Gastrocnemius medialis (tissue), 4 donors: ENCODE data around the gene ANKRD7. TPM values are rescaled to one million over a fixed set of nuclear protein-coding genes. Genes with fewer than 3 reads are reported as not detected.

Experiments
- ATAC-seq, 2 donors: fragments of 150-250 bp; one replicate each; pipeline ENCODE4 v1.9.1; 2016
- DNase-seq, 2 donors: peaks; one replicate each; pipeline ENCODE4 v3.0.0-alpha.2; 2019
- H3K27ac ChIP-seq, 4 donors: fragments of 200-600 bp; sonication (generic); 1 replicate in 1 of 4; 2 replicates in 3 of 4; pipeline ENCODE4 v1.5.1; 2016 to 2018; ENCODE audit warnings: mild to moderate bottlenecking in 2 of 4, moderate library complexity in 1 of 4
- H3K27me3 ChIP-seq, 3 donors: fragments of 200-600 bp; sonication (generic) in 2 of 3; 1 replicate in 1 of 3; 2 replicates in 2 of 3; pipeline versions ENCODE4 v1.5.1 to v1.6.0; 2016 to 2019; ENCODE audit warnings: mild to moderate bottlenecking in 1 of 3, moderate library complexity in 1 of 3
- H3K36me3 ChIP-seq, 2 donors: fragments of 200-600 bp; sonication (generic) in 1 of 2; one replicate each; pipeline ENCODE4 v1.5.1; 2017 to 2018
- H3K4me1 ChIP-seq, 2 donors: fragments of 200-600 bp; sonication (generic) in 1 of 2; one replicate each; pipeline ENCODE4 v1.5.1; 2016 to 2017; ENCODE audit warnings: mild to moderate bottlenecking in 2 of 2
- H3K4me3 ChIP-seq, 4 donors: fragments of 200-600 bp; sonication (generic) in 3 of 4; 1 replicate in 1 of 4; 2 replicates in 3 of 4; pipeline ENCODE4 v1.5.1; 2016 to 2019; ENCODE audit warnings: mild to moderate bottlenecking in 2 of 4
- H3K9me3 ChIP-seq, 3 donors: fragments of 200-600 bp; sonication (generic) in 2 of 3; 1 replicate in 1 of 3; 2 replicates in 2 of 3; pipeline ENCODE4 v1.5.1; 2016 to 2019
- CTCF ChIP-seq, 5 experiments: fragments of 450-650 bp in 3 of 5; fragments of 200-600 bp in 2 of 5; sonication (generic) in 2 of 5; IDR thresholded peaks in 4 of 5; conservative IDR thresholded peaks in 1 of 5; 1 replicate in 4 of 5; 2 replicates in 1 of 5; pipeline ENCODE4 v1.5.1; 2016 to 2019; ENCODE audit warnings: antibody characterized with exemption in 5 of 5, mild to moderate bottlenecking in 3 of 5, moderate library complexity in 3 of 5
- POLR2A ChIP-seq, 2 donors: fragments of 450-650 bp; IDR thresholded peaks; one replicate each; pipeline ENCODE4 v1.6.1; 2017; ENCODE audit warnings: antibody characterized with exemption in 2 of 2, mild to moderate bottlenecking in 2 of 2, moderate library complexity in 2 of 2
- in situ Hi-C, 4 donors: fragments of 200-750 bp; cut with MboI; loops; one replicate each; pipeline versions ENCODE4 v1.15.0 to v1.8.0; 2017; ENCODE audit warnings: low sequenced_read_pairs in 4 of 4
- intact Hi-C: fragments of 100-400 bp; cut with DNase I; formaldehyde crosslinking; loops from one replicate; pipeline ENCODE4 v1.15.1; 2023; ENCODE audit warnings: low total_unique reads
- total RNA-seq, 4 donors: library from RNA; depleted of rRNA; stranded (reverse); fragments of >200 nt; gene quantifications; one replicate each; pipeline versions ENCODE4 v1.1.0 to v1.2.3, GENCODE V29; 2016

ANKRD7 gene
- total RNA-seq, 4 donors from 2014 or later = 0.27 TPM; not detected in 3

- no peak for ATAC-seq
- in situ Hi-C loops = loop anchor here in 1 of 4 donors (25.0 kb wide), 1 partner anchor 935 kb away; no protein-coding TSS in a partner anchor
Measured at GRCh38 chr7:118252087-118252486, 27.6 kb downstream of the ANKRD7 start.

GRCh38 chr7:118259115-118259514, 34.6 kb downstream of the ANKRD7 start:
- TF ChIP-seq CTCF (IDR thresholded peaks at IDR 0.05 in 4 of 5, conservative IDR thresholded peaks at IDR 0.05 in 1 of 5) = peak in 1 of 5 experiments; percentile 4
- no peak for TF ChIP-seq POLR2A (IDR thresholded peaks at IDR 0.05)
- no peaks in the 10 kb centered on the region for H3K9me3 ChIP-seq
- no peak overlapping the region for H3K4me3 ChIP-seq
- ATAC-seq (no peak), DNase-seq (no peak)
- H3K4me1 ChIP-seq = no peaks in the 10 kb centered on the region
- in situ Hi-C loops (loop anchor here in 1 of 4 donors (25.0 kb wide), 1 partner anchor 928 kb away; no protein-coding TSS in a partner anchor), intact Hi-C loops (no loop called here)
- no peak overlapping the region for H3K27ac ChIP-seq
- H3K27me3 ChIP-seq = no peaks in the 10 kb centered on the region
- H3K36me3 ChIP-seq = no peaks in the 10 kb centered on the region

More at GRCh38 chr7:118252087-118252486, 27.6 kb downstream of the ANKRD7 start:
- TF ChIP-seq POLR2A (IDR thresholded peaks at IDR 0.05) = no peak
- no peak for TF ChIP-seq CTCF (IDR thresholded peaks at IDR 0.05 in 4 of 5, conservative IDR thresholded peaks at IDR 0.05 in 1 of 5)
- H3K9me3 ChIP-seq = no peaks in the 10 kb centered on the region
- no peaks in the 10 kb centered on the region for H3K36me3 ChIP-seq
- H3K27me3 ChIP-seq = no peaks in the 10 kb centered on the region
- intact Hi-C loops = no loop called here
- H3K27ac ChIP-seq = no peak overlapping the region
- H3K4me3 ChIP-seq = no peak overlapping the region
- DNase-seq = no peak
- no peaks in the 10 kb centered on the region for H3K4me1 ChIP-seq

GRCh38 chr7:118264836-118265235, 40.3 kb downstream of the ANKRD7 start:
- H3K4me1 ChIP-seq = no peaks in the 10 kb centered on the region
- TF ChIP-seq CTCF (IDR thresholded peaks at IDR 0.05 in 4 of 5, conservative IDR thresholded peaks at IDR 0.05 in 1 of 5) = no peak
- no peak for TF ChIP-seq POLR2A (IDR thresholded peaks at IDR 0.05)
- H3K27ac ChIP-seq = no peak overlapping the region
- intact Hi-C loops = no loop called here
- H3K4me3 ChIP-seq = no peak overlapping the region
- DNase-seq (no peak), ATAC-seq (no peak)
- no peaks in the 10 kb centered on the region for H3K9me3 ChIP-seq
- no peaks in the 10 kb centered on the region for H3K27me3 ChIP-seq
- in situ Hi-C loops = loop anchor here in 1 of 4 donors (25.0 kb wide), 1 partner anchor 922 kb away; no protein-coding TSS in a partner anchor
- H3K36me3 ChIP-seq = no peaks in the 10 kb centered on the region

- Histone ChIP-seq H3K27ac (no peak overlapping the region), H3K4me3 (no peak overlapping the region), H3K27me3 (no peaks in the 10 kb centered on the region), H3K4me1 (no peaks in the 10 kb centered on the region), H3K36me3 (no peaks in the 10 kb centered on the region), H3K9me3 (no peaks in the 10 kb centered on the region)
- no peak for TF ChIP-seq POLR2A (IDR thresholded peaks at IDR 0.05)
- TF ChIP-seq CTCF (IDR thresholded peaks at IDR 0.05 in 4 of 5, conservative IDR thresholded peaks at IDR 0.05 in 1 of 5) = no peak
- in situ Hi-C loops (no loop called here), intact Hi-C loops (no loop called here)
- DNase-seq (no peak), ATAC-seq (no peak)
Measured at GRCh38 chr7:118280319-118281012, 56.0 kb downstream of the ANKRD7 start.
